Measurements from ENCODE around the gene WNT8B.

The WNT8B gene

GRCh38 chr10:100433253-100434240, 29.3 kb upstream of the WNT8B start:
- DNase-seq (ENCODE audit: low spot score) (peak; percentile 70), ATAC-seq (ENCODE audit: low read depth) (peak; percentile 91)
- no peaks in the 10 kb centered on the region for H3K27me3 ChIP-seq (ENCODE audit: insufficient read depth, poor library complexity, severe bottlenecking)
- no peaks in the 10 kb centered on the region for H3K9me3 ChIP-seq (ENCODE audit: severe bottlenecking)
- H3K27ac ChIP-seq (ENCODE audit: poor library complexity, severe bottlenecking), result no peak overlapping the region
- no peaks in the 10 kb centered on the region for H3K36me3 ChIP-seq (ENCODE audit: low read depth)
- no peak overlapping the region for H3K4me3 ChIP-seq (ENCODE audit: severe bottlenecking)
- H3K4me1 ChIP-seq (ENCODE audit: insufficient read depth, poor library complexity, severe bottlenecking), result no peaks in the 10 kb centered on the region
- TF ChIP-seq CTCF (IDR thresholded peaks at IDR 0.05; ENCODE audit: poor library complexity, severe bottlenecking), result peak; percentile 97

- no peaks in the 10 kb centered on the region for H3K27me3 ChIP-seq (ENCODE audit: insufficient read depth, poor library complexity, severe bottlenecking)
- H3K9me3 ChIP-seq (ENCODE audit: severe bottlenecking), result no peaks in the 10 kb centered on the region
- no peak for ATAC-seq (ENCODE audit: low read depth)
- TF ChIP-seq CTCF (IDR thresholded peaks at IDR 0.05; ENCODE audit: poor library complexity, severe bottlenecking), result no peak
- H3K4me1 ChIP-seq (ENCODE audit: insufficient read depth, poor library complexity, severe bottlenecking), result no peaks in the 10 kb centered on the region
- H3K27ac ChIP-seq (ENCODE audit: poor library complexity, severe bottlenecking), result no peak overlapping the region
- H3K4me3 ChIP-seq (ENCODE audit: severe bottlenecking), result no peak overlapping the region
- DNase-seq (ENCODE audit: low spot score), result no peak
- no peaks in the 10 kb centered on the region for H3K36me3 ChIP-seq (ENCODE audit: low read depth)
Observed at GRCh38 chr10:100436255-100436654, 26.6 kb upstream of the WNT8B start.

- Histone ChIP-seq H3K4me3 (ENCODE audit: severe bottlenecking) (no peak overlapping the region), H3K27me3 (ENCODE audit: insufficient read depth, poor library complexity, severe bottlenecking) (no peaks in the 10 kb centered on the region), H3K27ac (ENCODE audit: poor library complexity, severe bottlenecking) (no peak overlapping the region), H3K4me1 (ENCODE audit: insufficient read depth, poor library complexity, severe bottlenecking) (no peaks in the 10 kb centered on the region), H3K9me3 (ENCODE audit: severe bottlenecking) (no peaks in the 10 kb centered on the region), H3K36me3 (ENCODE audit: low read depth) (no peaks in the 10 kb centered on the region)
- no peak for DNase-seq (ENCODE audit: low spot score)
- TF ChIP-seq CTCF (IDR thresholded peaks at IDR 0.05; ENCODE audit: poor library complexity, severe bottlenecking), result no peak
- ATAC-seq (ENCODE audit: low read depth), result no peak
Observed at GRCh38 chr10:100438674-100439315, 24.0 kb upstream of the WNT8B start.

- no peak for TF ChIP-seq CTCF (IDR thresholded peaks at IDR 0.05; ENCODE audit: poor library complexity, severe bottlenecking)
Observed at GRCh38 chr10:100442548-100442947, 20.3 kb upstream of the WNT8B start.

More at GRCh38 chr10:100442548-100442947, 20.3 kb upstream of the WNT8B start:
- H3K36me3 ChIP-seq (ENCODE audit: low read depth), result no peaks in the 10 kb centered on the region
- no peak overlapping the region for H3K4me3 ChIP-seq (ENCODE audit: severe bottlenecking)
- no peaks in the 10 kb centered on the region for H3K9me3 ChIP-seq (ENCODE audit: severe bottlenecking)
- ATAC-seq (ENCODE audit: low read depth) (no peak), DNase-seq (ENCODE audit: low spot score) (no peak)
- H3K27ac ChIP-seq (ENCODE audit: poor library complexity, severe bottlenecking), result no peak overlapping the region
- H3K27me3 ChIP-seq (ENCODE audit: insufficient read depth, poor library complexity, severe bottlenecking), result no peaks in the 10 kb centered on the region
- H3K4me1 ChIP-seq (ENCODE audit: insufficient read depth, poor library complexity, severe bottlenecking), result no peaks in the 10 kb centered on the region

Data from RWPE2 (cell line).